NCI-H2196 treated with DMSO at 0.1 percent for 48 hours (cell line): ENCODE results near the gene OR7A5.
"Not testable (repeated sequence)": the region's sequence is repeated elsewhere in the genome, so short reads cannot be mapped to it uniquely, and the experiment has no call there.

Experiments used
- DNase-seq: peaks from one replicate; lab custom pipeline; 2025; ENCODE audit not compliant: unreplicated experiment; lab: John Stamatoyannopoulos, UW

OR7A5 gene

GRCh38 chr19:14835011-14835410, at the start of gene OR7A5, which contains the start of gene OR7C1:
TSS of gene OR7A5 (minus strand) at chr19:14835185. CDS start at chr19:14828241, 6,944 bp downstream.
TSS of gene OR7C1 (minus strand) at chr19:14835185. CDS start at chr19:14800136, 35,049 bp downstream.
- no peak for DNase-seq

DNA sequence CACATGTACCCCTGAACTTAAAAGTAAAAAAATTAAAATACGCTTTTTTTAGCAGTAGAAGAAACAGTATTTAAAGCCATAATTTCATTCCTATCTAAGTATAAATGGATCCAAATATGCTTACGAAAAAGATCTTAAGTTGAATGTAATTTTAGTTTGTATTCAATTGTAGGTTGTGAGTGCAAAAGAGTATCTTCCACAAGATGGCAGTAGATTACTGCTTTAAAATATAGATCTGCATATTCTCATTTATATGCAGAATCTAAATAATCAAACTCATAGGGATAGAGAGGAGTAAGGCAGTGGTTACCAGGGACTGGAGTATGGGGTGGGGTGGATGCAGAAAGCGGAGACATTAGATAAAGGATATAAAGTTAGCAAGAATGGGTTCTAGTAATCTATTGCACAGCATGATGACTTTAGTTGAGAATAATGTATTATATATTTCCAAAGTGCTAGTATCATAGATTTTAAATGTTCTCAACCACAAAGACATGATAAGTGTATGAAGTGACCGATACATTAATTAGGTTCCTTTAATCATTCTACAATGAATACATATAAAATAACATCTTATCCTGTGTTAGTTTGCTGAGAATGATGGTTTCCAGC, 36.7 kb upstream of the OR7A5 start:
- no peak for DNase-seq

DNA sequence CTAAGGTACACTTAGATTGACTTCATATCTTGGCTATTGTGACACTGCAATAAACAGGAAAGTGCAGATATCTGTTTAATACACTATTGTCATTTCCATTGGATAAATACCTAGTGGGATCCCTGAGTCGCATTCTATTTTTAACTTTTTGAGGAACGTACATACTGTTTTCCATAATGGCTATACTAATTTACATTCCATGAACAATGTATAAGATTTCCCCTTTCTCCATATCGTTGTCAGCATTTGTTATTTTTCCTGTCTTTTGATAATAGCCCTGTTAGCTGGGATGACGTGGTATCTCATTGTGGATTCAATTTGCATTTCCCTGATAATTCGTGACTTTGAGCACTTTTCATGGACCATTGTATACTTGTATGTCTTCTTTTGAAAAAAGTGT, 33.5 kb upstream of the OR7A5 start:
- DNase-seq, result no peak

DNA sequence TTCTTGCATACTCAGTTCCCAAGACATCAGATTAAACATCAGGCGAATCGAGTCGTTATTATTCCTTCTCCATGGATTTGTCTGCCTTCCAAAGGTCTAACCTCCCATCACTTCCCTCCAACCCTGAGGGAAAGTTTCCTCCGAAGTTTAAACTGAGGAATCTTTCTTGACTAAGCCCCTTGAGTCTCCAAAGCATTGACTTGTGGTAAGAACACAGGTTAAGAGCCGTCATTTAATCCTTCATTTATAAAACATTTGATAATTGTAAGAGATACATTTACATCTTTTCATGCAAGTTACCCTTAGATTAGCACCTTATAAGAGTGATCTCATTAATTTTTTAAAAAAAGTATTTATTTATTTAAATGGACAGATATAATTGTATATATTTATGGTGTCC, 13.8 kb upstream of the OR7A5 start, which contains the start of gene OR7A10:
TSS of gene OR7A10 (minus strand) at position 101 of the 400 bp plus-strand sequence. CDS start 7,045 bp downstream, outside the sequence.
- no peak for DNase-seq

DNA sequence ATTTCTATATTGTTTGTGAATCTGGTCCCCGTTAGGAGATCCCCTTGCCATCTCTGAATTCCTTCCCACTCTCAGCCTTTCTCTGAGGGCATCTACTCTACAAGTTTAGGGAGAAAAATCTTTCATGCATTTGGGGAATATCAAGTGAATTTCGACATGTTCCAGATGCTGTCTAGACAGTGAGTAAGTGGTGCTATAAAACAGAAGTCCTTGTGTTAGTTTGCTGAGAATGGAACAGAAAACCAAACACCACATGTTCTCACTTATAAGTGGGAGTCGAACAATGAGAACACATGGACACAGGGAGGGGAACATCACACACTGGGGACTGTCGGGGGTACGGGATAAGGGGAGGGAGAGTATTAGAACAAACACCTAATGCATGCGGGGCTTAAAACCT, 8.6 kb upstream of the OR7A5 start:
- DNase-seq, result no peak

- no peak for DNase-seq
Measured at GRCh38 chr19:14843169-14843568, 8.2 kb upstream of the OR7A5 start.

DNA sequence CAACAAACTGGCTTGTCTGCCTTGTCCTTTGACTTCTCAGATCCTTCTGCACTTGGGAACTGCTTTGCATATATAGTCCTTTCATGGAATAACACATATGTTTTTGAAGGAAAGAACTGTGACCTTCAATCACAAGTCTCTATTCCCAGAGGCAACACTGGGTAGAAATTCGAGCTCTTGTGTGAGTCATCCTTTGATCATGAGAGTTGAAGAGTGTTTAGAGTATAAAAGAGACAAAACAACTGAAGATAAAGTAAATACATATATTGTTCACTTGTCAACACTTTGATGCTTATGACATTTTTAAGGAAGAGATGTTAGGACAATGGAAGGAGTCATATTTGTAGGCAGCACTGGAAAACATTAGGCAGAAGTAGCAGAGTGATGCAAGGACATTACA, 5.2 kb upstream of the OR7A5 start:
- DNase-seq, result no peak

DNA sequence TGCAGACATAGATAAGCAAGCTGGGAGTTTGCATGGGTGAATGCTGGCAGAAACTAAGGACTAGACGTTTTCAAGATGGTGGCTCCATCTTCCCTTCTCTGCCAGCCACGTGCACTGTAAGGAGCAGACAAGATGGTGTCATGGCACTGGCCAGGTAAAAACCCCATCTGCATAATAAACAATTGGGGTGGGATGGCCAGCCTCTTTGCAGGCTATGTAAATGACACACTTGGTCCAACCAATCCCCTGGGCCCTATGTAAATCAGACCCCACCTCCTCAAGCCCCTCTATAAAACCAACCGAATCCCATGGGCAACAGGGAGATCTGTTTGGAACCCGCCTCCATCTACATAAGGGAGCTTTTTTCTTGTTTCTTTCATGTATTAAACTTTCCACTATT, 2.4 kb upstream of the OR7A5 start:
- no peak for DNase-seq

- no peak for DNase-seq
Measured at GRCh38 chr19:14830702-14831101, 4.3 kb downstream of the OR7A5 start.

DNA sequence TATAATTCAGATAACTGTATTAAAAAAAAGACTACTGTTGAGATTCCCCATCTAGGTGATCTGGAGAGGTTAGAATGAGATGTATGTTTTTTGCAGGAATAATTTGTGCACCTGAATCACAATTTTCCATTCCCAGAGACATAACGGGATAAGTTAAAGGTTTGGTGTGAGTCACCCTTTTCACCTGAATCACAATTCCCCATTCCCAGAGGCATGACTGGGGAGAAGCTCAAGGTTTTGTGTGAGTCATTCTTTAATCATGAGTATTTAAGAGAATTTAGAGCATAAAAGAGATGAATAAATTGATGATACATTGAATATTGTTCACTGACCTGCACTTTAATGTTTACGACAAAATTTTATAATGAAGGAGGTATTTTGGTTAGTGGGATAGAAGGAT, 9.0 kb downstream of the OR7A5 start:
- no peak for DNase-seq

DNA sequence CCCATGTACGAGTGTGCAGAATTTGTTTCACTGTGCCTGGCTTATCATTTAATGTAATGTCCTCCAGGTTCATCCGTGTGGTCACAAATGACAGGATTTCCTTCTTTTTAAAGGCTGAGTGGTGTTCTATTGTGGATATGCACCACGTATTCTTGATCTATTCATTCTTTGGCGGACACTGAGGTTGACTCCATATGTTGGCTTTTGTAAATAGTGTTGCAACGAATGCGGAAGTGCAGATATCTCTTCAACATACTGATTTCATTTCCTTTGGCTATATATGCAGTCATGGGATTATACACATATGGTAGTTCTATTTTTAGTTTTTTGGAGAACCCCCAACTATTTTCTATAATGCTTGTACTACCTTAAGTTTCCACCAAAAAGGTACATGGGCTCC, 13.0 kb downstream of the OR7A5 start:
- DNase-seq, result no peak

- DNase-seq, result no peak
Measured at GRCh38 chr19:14818588-14818987, 16.4 kb downstream of the OR7A5 start.

DNA sequence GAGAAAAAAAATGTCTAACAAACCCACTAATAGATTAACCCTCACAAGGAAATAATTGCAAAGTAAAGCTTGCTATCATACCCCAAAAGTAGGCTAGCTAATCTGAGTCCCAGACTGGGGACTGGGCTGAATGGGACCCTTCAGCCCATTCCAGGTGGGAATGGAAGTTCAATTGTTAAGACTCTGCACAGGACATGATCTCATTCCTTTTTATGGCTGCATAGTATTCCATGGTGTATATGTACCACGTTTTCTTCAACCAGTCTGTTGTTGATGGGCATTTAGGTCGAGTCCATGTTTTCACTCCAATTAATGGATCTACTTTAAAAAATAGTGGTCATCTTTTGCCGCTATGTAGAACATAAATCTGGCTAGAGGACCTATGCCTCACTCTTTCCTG, 17.9 kb downstream of the OR7A5 start:
- DNase-seq, result no peak

DNA sequence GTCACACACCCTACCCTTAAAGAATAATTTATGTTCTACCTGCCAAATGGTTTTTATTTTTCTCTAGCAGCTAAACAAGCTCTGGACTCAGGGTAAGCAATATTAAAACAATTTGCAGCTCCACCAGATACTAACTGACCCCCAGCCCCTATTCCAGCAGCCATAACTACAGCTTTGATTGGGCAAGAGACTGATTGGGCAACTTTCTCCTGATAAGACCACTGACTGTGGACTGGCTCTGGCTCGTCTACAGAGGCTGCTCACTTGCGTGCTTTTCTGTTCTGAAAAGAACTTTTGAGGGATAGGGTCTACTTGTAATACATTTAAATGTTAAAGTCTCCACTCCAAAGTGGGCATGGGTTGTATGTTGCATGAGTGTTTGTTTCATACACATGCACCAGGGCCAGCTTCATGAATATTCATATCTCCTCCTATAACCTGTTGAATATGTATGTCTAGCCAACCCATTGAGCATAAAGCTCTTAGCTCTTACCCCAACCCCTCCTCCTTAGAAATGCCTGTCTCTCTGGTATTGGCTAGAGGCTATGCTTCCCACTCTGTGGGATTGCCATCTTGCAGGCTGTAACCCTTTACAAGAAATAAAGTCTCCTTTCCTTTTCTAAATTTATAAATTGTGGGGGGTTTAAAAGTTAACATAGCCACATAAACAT, 19.9 kb downstream of the OR7A5 start:
- DNase-seq, result no peak

- no peak for DNase-seq
Measured at GRCh38 chr19:14809272-14810057, 25.5 kb downstream of the OR7A5 start.

- DNase-seq, result no peak
Measured at GRCh38 chr19:14804765-14805164, 30.2 kb downstream of the OR7A5 start.

DNA sequence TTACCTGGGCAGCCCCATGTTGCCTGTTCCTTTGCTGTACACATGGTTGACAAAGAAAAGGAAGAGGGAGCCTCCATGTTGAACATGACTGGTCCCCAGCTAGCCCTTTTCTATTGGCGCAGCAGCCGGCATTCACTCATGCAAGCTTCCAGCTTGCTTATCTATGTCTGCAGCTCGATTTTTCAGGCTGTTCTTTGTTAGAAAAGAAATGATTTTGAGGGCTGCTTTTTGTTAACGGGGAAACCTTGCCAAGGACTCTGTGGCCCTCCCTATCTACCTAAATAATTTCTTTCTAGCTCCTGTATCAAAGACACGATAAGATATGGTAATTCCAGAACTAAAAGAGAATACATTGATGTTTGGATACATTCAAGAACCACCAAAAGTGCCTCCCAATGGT, 36.2 kb downstream of the OR7A5 start:
- no peak for DNase-seq

- no peak for DNase-seq
Measured at GRCh38 chr19:14796021-14796420, 39.0 kb downstream of the OR7A5 start.

DNA sequence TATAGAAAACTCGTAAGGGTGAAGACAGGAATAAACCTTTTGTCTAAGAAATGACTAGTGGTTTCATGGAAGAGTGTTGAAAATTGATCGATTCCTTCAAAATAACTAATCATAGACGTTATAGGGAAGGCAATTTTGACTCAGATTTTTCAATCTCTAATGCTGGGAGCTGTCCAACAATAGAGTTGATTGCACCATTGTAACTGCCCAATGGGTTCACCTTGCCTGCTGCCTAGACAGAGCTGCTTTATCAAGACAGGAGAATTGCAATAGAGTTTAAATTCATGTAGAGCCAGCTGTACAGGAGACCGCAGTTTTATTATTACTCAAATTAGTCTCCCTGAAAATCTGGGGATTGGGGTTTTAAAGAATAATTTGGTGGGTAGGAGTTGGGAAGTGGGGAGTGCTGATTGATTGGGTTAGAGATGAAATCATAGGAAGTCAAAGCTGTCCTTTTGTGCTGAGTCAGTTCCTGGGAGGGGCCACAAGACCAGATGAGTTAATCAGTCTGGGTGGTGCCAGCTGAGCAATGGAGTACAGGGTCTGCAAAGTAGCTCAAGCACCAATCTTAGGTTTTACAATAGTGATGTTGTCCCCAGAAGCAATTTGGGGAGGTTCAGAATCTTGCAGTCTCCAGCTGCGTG, 39.8 kb downstream of the OR7A5 start:
- DNase-seq, result no peak

GRCh38 chr19:14792250-14792649, 42.7 kb downstream of the OR7A5 start:
- DNase-seq, result not testable (repeated sequence)

GRCh38 chr19:14786421-14786851, 48.5 kb downstream of the OR7A5 start:
- DNase-seq, result no peak
